Activated T-helper 1 cell treated with anti-CD3 and anti-CD28 coated beads, Interleukin-12 subunit alpha, Interleukin-12 subunit beta, Interleukin-2, Interleukin-4 antibody, amounts not matched to agents 30 ng/mL and 10 ng/mL and 1 ng/mL, durations not matched to agents 14 hours and 24 hours and 36 hours (primary cell): Measurements from ENCODE around the gene COL2A1. TPM values are rescaled to one million over a fixed set of nuclear protein-coding genes. Genes with fewer than 3 reads are reported as not detected.

Experiments used
- DNase-seq: peaks from one replicate; pipeline ENCODE4 v3.0.0; 2021; ENCODE audit warnings: low spot score
- H3K27ac Mint-ChIP-seq: one replicate; pipeline ENCODE4 v1.8.0; 2021; ENCODE audit warnings: mild to moderate bottlenecking, mixed read lengths
- H3K27me3 Mint-ChIP-seq: one replicate; pipeline ENCODE4 v1.8.0; 2022; ENCODE audit warnings: mild to moderate bottlenecking, moderate library complexity, mixed read lengths; ENCODE audit not compliant: insufficient read depth
- H3K36me3 Mint-ChIP-seq: one replicate; pipeline ENCODE4 v1.8.0; 2021; ENCODE audit warnings: low read depth, mixed read lengths
- H3K4me1 Mint-ChIP-seq: one replicate; pipeline ENCODE4 v1.8.0; 2021; ENCODE audit warnings: low read depth, mixed read lengths
- H3K4me3 Mint-ChIP-seq: one replicate; pipeline ENCODE4 v1.8.0; 2021; ENCODE audit warnings: mild to moderate bottlenecking, moderate library complexity, mixed read lengths
- H3K9me3 Mint-ChIP-seq: one replicate; pipeline ENCODE4 v1.8.0; 2021; ENCODE audit warnings: mixed read lengths
- intact Hi-C: fragments of 100-400 bp; cut with micrococcal nuclease; formaldehyde crosslinking; loops from one replicate; pipeline ENCODE4 v1.15.1; 2024
- total RNA-seq: library from RNA; stranded (reverse); gene quantifications from 2 replicates; pipeline ENCODE4 v1.2.3, GENCODE V29; 2022

Gene COL2A1
- total RNA-seq, 1 donor from 2014 or later, result 0.08 TPM

DNA sequence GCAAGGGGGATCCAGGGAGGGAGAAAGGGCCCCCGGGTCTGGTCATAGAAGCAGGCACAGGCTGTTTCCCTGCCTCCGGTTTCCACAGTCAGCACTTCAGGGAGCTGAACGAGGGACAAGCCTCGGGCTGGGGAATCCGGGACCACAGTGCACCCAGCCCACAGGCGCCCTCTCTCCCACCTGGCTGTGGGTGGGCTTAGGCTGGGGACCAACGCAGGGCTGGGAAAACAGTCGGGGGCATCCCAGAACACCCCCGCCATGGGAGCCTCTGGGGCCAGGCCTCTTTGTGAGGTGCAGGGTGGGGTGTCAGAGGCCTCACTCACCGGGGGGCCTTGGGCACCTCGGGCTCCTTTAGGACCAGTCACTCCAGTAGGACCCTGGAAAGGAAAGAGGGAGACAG is 24.6 kb downstream of the COL2A1 start:
- Mint-ChIP-seq H3K4me1 (no peaks in the 10 kb centered on the region), H3K27ac (no peak overlapping the region), H3K9me3 (no peaks in the 10 kb centered on the region), H3K36me3 (no peaks in the 10 kb centered on the region), H3K4me3 (no peak overlapping the region), H3K27me3 (peaks cover 13% of the 10 kb centered on the region)
- intact Hi-C loops, result no loop called here
- DNase-seq, result no peak

DNA sequence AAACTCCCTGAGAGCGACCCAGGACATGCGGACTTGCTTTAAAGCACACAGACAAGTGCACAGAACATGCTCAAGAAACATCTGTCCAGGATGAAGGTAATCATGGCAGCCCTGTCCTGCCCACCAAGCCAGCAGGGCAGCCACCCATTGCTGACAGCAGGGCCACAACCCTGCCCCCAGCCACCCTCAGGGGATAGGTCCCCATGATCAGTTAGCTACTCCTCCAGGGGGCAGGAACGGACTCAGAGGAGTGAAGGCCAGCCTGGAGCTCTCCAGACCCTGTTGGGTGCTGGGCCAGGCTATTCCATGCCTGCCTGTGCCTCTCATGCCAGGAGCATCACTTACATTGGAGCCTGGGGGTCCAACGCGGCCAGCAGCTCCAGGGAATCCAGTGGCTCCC is 25.1 kb downstream of the COL2A1 start:
- Mint-ChIP-seq H3K27ac (no peak overlapping the region), H3K4me3 (no peak overlapping the region), H3K4me1 (no peaks in the 10 kb centered on the region), H3K9me3 (no peaks in the 10 kb centered on the region), H3K27me3 (peaks cover 12% of the 10 kb centered on the region), H3K36me3 (no peaks in the 10 kb centered on the region)
- intact Hi-C loops, result no loop called here
- no peak for DNase-seq

- no peak overlapping the region for H3K4me3 Mint-ChIP-seq
- intact Hi-C loops, result no loop called here
- H3K27ac Mint-ChIP-seq, result no peak overlapping the region
- no peaks in the 10 kb centered on the region for H3K4me1 Mint-ChIP-seq
- H3K9me3 Mint-ChIP-seq, result no peaks in the 10 kb centered on the region
- no peak for DNase-seq
- peaks cover 12% of the 10 kb centered on the region for H3K27me3 Mint-ChIP-seq
- H3K36me3 Mint-ChIP-seq, result no peaks in the 10 kb centered on the region
Measured at GRCh38 chr12:47978598-47978873, 25.7 kb downstream of the COL2A1 start.

DNA sequence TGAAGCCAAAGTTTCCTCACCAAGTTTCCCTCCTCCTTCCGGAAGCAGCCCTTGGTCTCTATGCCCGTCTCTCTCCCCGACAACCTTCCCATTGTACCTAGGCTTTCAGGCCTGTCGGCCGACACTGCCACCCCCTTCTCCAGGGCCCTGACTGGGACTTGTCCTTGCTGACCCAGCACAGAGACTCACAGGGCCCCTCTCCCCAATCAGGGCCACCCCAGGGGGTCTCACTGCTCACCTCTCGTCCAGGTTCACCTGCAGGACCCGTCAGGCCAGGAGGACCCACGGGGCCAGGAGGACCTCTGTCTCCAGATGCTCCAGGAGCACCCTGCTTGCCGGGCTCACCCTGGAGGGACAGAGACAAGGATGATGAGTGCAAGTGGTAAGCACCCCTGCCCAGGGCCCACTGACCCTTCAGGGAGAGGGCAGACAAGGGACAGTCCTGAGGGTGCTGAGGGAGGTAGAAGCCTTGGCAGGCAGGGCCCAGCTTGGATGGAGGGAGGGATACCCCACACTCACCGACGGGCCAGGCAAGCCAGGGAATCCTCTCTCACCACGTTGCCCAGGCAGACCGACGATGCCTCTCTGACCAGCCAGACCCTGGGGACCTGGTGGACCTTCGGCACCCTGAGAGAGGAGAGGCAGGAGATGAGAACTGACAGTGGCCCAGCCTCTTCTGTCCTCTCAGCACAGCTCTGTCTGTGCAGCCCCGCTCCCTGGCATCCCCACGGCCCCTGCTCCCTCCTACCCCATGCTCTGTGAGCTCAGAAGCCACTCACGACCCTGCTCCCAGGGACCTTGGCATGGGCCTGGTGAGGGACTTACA is 26.3 kb downstream of the COL2A1 start:
- intact Hi-C loops, result no loop called here
- Mint-ChIP-seq H3K9me3 (no peaks in the 10 kb centered on the region), H3K4me3 (no peak overlapping the region), H3K4me1 (no peaks in the 10 kb centered on the region), H3K36me3 (no peaks in the 10 kb centered on the region), H3K27me3 (peaks cover 10% of the 10 kb centered on the region), H3K27ac (no peak overlapping the region)
- no peak for DNase-seq

GRCh38 chr12:47977046-47977771 is 27.1 kb downstream of the COL2A1 start:
- intact Hi-C loops, result no loop called here
- Mint-ChIP-seq H3K27ac (no peak overlapping the region), H3K36me3 (peaks cover 1% of the 10 kb centered on the region)

GRCh38 chr12:47975816-47976215 is 28.5 kb downstream of the COL2A1 start:
- intact Hi-C loops, result no loop called here

More at GRCh38 chr12:47977046-47977771, 27.1 kb downstream of the COL2A1 start:
- Mint-ChIP-seq H3K9me3 (no peaks in the 10 kb centered on the region), H3K27me3 (peaks cover 7% of the 10 kb centered on the region), H3K4me1 (no peaks in the 10 kb centered on the region), H3K4me3 (no peak overlapping the region)
- DNase-seq, result no peak

DNA sequence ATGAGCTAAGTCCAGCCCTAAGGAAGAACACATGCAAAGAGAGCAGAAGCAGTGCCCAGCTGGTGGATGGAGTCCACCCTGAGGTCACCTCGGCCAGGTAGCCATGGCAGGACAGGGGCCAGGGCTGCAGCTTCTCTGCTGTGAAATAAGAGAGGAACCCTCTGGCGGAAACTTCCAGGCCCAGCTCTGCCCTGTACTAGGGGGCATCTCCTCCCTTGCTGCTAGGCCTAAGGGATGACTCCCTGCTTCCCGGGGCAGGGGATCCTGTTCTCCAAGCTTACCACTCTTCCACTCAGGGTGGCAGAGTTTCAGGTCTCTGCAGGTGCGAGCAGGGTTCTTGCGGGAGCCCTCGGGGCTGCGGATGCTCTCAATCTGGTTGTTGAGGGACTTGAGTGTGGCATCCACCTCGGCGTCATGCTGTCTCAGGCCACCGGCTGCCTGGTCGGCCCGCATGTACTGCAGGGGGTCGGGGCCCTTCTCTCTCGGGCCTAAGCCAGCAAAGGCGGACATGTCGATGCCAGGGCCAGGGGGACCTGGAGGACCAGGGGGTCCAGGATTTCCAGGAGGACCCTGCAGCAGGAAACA is 29.1 kb downstream of the COL2A1 start:
- peaks cover 1% of the 10 kb centered on the region for H3K36me3 Mint-ChIP-seq
- H3K27me3 Mint-ChIP-seq, result peaks cover 7% of the 10 kb centered on the region
- DNase-seq, result no peak
- intact Hi-C loops, result no loop called here
- no peaks in the 10 kb centered on the region for H3K4me1 Mint-ChIP-seq
- H3K4me3 Mint-ChIP-seq, result no peak overlapping the region
- H3K9me3 Mint-ChIP-seq, result no peaks in the 10 kb centered on the region
- no peak overlapping the region for H3K27ac Mint-ChIP-seq

More at GRCh38 chr12:47975816-47976215, 28.5 kb downstream of the COL2A1 start:
- peaks cover 7% of the 10 kb centered on the region for H3K27me3 Mint-ChIP-seq
- no peak overlapping the region for H3K27ac Mint-ChIP-seq
- H3K4me1 Mint-ChIP-seq, result no peaks in the 10 kb centered on the region
- H3K4me3 Mint-ChIP-seq, result no peak overlapping the region
- DNase-seq, result no peak
- peaks cover 1% of the 10 kb centered on the region for H3K36me3 Mint-ChIP-seq
- no peaks in the 10 kb centered on the region for H3K9me3 Mint-ChIP-seq

GRCh38 chr12:47973870-47974269 is 30.4 kb downstream of the COL2A1 start:
- intact Hi-C loops, result no loop called here
- no peak overlapping the region for H3K4me3 Mint-ChIP-seq

GRCh38 chr12:47972895-47973294 is 31.4 kb downstream of the COL2A1 start:
- H3K9me3 Mint-ChIP-seq, result no peaks in the 10 kb centered on the region
- no peak for DNase-seq
- H3K36me3 Mint-ChIP-seq, result peaks cover 11% of the 10 kb centered on the region
- no peak overlapping the region for H3K4me3 Mint-ChIP-seq
- intact Hi-C loops, result no loop called here
- H3K4me1 Mint-ChIP-seq, result no peaks in the 10 kb centered on the region
- no peak overlapping the region for H3K27ac Mint-ChIP-seq
- H3K27me3 Mint-ChIP-seq, result peaks cover 6% of the 10 kb centered on the region

More at GRCh38 chr12:47973870-47974269, 30.4 kb downstream of the COL2A1 start:
- peaks cover 7% of the 10 kb centered on the region for H3K27me3 Mint-ChIP-seq
- no peaks in the 10 kb centered on the region for H3K4me1 Mint-ChIP-seq
- H3K36me3 Mint-ChIP-seq, result peaks cover 4% of the 10 kb centered on the region
- H3K9me3 Mint-ChIP-seq, result no peaks in the 10 kb centered on the region
- no peak for DNase-seq
- no peak overlapping the region for H3K27ac Mint-ChIP-seq

- Mint-ChIP-seq H3K36me3 (peaks cover 29% of the 10 kb centered on the region), H3K4me3 (no peak overlapping the region), H3K27me3 (no peaks in the 10 kb centered on the region), H3K9me3 (no peaks in the 10 kb centered on the region), H3K4me1 (peaks cover 10% of the 10 kb centered on the region), H3K27ac (no peak overlapping the region)
- intact Hi-C loops, result no loop called here
- no peak for DNase-seq
Measured at GRCh38 chr12:47970843-47971242, 33.4 kb downstream of the COL2A1 start.

DNA sequence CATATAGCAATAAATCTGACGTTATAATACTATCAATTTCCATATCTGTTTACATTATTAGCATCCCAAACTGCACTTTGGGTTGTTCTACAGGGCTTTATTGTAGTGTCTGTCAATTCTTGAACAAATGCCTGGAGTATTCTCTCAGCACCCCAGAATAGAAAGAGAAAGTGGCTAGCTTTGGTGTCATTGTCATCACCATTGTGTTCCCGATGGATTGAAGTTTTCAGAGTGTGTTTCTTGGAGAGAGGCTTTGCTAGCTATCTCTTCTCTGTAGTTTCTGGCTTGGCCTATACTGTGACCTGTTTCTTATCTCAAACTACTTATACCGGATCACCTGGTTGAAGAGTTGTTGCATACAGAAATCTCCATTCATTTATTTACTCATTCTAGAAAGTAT is 34.4 kb downstream of the COL2A1 start:
- Mint-ChIP-seq H3K9me3 (no peaks in the 10 kb centered on the region), H3K4me3 (no peak overlapping the region), H3K27me3 (no peaks in the 10 kb centered on the region), H3K27ac (no peak overlapping the region), H3K36me3 (peaks cover 34% of the 10 kb centered on the region), H3K4me1 (peaks cover 20% of the 10 kb centered on the region)
- no peak for DNase-seq
- intact Hi-C loops, result loop anchor here (10.0 kb wide), 1 partner anchor 135 kb away; no protein-coding TSS in a partner anchor

- intact Hi-C loops, result loop anchor here (10.0 kb wide), 1 partner anchor 133 kb away; no protein-coding TSS in a partner anchor
- Mint-ChIP-seq H3K9me3 (no peaks in the 10 kb centered on the region), H3K4me1 (peaks cover 41% of the 10 kb centered on the region), H3K4me3 (no peak overlapping the region), H3K27ac (no peak overlapping the region), H3K36me3 (peaks cover 42% of the 10 kb centered on the region), H3K27me3 (no peaks in the 10 kb centered on the region)
- no peak for DNase-seq
Measured at GRCh38 chr12:47967461-47968321, 36.6 kb downstream of the COL2A1 start.
